Activated CD4-positive, alpha-beta T cell treated with anti-CD3 and anti-CD28 coated beads, Interleukin-2, amount 50 U/mL, for 16 hours (primary cell): ENCODE results near the gene MAP7D1.
"Not testable (repeated sequence)": the region's sequence is repeated elsewhere in the genome, so short reads cannot be mapped to it uniquely, and the experiment has no call there.

ENCODE experiments used
- DNase-seq: peaks from one replicate; pipeline ENCODE4 v3.0.0-alpha.2; 2020

MAP7D1 gene

GRCh38 chr1:36172017-36172747 lies 16.2 kb downstream of the MAP7D1 start:
- no peak for DNase-seq

- no peak for DNase-seq
Measured at GRCh38 chr1:36172983-36173382, 17.0 kb downstream of the MAP7D1 start.

DNA sequence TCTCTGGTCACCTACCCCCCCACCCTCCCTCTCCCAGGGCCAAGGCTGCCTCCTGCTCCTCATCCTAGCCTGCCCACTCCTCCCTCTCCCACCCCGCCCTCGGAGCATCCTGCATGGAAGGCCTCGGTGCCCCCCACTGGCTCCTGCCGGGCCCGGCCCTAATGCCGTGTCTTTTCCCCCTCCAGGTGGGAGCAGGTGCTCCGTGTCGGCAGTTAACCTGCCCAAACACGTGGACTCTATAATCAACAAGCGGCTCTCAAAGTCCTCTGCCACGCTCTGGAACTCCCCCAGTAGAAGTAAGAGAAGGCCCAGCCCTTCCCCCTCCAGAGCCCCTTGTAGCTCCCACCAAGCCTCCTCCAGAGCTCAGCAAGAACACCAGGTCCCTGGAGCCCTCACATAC lies 18.8 kb downstream of the MAP7D1 start:
- no peak for DNase-seq

DNA sequence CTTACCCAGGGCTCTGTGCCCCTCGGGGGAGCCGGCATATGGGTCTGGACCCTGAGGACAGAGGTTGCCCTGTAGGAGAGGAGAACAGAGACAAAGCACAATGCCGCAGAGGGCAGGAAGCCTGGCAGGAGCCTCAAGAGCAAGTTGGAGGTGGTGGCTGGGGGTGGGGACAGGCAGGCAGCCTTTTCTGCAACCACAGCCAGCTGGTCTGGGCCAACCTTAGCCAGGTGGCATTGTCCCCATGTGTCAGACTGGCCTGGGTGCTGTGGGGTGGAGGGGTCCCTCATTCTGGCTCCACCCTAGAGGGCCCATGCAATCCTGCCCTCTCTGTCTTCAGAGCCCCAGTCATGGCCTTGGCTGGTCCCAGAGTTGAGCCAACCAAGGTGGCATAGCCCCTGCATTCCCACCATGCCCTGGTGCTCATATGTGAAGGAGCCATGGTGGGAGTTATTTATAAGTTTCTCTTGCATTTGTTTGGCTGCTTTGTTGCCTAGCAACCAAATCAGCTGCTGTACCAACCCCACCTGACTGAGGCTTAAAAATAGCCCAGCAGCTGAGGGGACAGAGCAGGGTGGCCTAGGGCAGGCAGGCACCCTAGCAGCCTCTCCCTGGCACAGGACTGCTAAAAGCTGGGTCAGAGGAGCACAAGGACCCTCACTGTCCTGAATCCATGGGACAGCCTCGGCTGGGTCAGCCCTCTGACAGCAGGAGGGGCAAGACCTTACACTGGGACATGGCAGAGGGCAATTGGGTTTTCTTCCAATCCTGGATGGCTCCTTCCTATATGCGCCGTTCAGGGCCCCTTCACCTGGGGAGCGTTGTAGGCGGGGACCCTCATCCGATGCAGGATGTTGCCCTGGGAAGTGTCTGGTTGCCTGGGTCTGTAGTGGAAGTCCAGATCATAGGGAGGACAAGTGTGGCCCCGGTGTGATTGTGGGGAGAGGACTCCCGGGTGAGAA lies 19.5 kb downstream of the MAP7D1 start:
- no peak for DNase-seq

DNA sequence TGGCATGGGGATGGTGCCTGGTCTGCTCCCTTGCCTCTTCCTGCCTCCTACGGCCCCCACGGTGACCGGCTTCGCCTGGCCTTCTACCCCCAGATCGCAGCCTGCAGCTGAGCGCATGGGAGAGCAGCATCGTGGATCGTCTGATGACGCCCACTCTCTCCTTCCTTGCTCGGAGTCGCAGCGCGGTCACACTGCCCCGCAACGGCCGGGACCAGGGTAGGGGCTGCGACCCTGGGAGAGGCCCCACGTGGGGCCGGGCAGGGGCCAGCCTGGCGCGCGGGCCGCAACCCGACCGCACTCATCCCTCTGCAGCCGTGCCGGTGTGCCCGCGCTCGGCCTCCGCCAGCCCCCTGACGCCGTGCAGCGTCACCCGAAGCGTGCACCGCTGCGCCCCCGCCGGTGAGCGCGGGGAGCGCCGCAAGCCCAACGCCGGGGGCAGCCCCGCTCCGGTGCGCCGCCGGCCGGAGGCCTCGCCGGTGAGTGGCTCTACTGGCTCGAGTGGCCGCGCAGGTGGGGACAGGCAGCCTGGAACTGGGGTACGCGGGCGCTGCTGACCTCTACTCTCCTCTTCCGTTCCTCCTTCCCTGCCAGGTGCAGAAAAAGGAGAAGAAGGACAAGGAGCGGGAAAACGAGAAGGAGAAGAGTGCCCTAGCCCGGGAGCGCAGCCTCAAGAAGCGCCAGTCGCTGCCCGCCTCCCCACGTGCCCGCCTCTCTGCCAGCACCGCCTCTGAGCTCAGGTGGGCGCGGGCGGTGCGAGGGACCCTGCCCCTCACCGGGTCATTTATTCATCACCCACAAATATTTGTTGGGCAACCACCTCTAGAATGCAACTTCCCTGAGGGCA lies 20.4 kb downstream of the MAP7D1 start:
- no peak for DNase-seq

DNA sequence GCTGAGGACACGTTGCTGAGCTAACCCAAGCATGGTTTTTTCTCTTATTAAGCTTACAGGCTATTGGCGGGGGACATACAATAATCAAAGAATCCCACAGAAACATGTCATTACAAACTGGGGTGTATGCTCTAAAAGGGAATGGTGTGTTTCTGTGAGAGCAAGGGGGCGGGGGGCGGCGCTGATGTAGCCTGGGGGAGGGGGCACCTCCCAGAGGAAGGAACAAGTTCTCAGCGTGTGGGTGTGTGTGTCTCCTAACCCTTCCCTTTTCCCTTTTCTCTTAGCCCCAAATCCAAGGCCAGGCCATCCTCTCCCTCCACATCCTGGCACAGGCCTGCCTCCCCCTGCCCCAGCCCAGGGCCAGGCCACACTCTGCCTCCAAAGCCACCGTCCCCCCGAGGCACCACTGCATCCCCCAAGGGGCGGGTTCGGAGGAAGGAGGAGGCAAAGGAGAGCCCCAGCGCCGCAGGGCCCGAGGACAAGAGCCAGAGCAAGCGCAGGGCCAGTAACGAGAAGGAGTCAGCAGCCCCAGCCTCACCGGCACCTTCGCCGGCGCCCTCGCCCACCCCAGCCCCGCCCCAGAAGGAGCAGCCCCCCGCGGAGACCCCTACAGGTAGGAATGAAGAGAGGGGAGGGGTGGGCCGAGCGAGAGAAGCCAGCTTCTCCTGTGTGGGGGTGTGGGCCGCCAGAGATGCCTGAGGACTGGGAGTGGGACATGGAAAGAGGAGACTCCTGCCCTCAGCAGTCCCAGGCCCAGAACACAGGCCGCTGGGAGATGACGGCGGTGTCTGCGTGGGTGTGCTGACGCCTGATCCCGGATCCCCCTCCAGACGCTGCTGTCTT lies 21.9 kb downstream of the MAP7D1 start:
- no peak for DNase-seq

DNA sequence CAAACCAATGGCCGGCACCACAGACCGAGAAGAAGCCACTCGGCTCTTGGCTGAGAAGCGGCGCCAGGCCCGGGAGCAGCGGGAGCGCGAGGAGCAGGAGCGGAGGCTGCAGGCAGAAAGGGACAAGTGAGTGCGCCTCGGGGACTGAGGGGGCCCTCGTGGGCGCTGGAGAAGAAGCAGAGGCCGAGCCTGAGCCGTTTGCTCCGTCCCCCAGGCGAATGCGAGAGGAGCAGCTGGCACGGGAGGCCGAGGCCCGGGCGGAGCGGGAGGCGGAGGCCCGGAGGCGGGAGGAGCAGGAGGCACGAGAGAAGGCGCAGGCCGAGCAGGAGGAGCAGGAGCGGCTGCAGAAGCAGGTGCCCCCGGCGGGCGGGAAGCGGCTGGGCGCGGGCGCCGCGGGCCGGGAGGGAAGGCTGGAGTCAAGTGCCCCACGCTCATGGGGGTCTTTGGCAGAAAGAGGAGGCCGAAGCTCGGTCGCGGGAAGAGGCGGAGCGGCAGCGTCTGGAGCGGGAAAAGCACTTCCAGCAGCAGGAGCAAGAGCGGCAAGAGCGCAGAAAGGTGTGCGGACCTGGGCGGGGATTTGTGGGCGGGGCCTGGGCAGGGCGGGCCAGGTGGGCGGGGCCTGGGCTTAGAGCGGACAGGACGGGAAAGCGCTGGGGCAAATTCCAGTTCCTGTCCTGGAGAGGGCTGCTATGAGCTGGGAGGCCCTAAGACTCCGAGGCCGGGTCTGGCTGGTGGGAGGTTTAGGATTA lies 22.7 kb downstream of the MAP7D1 start:
- DNase-seq, result no peak

DNA sequence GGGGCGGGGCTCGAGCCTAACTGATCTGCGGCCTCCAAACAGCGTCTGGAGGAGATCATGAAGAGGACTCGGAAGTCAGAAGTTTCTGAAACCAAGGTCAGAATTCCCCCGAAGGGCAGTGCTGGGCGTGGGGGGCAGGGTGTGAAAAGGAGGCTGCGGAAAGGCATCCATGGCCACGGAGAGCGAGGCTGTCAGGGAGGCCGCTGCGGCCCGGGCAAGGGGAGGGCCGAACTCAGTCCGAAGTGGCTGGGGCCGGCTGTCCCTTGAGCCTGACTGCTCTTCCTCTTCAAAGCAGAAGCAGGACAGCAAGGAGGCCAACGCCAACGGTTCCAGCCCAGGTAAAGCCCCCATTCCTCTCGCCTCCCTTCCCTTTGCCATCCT lies 23.2 kb downstream of the MAP7D1 start:
- DNase-seq, result no peak

DNA sequence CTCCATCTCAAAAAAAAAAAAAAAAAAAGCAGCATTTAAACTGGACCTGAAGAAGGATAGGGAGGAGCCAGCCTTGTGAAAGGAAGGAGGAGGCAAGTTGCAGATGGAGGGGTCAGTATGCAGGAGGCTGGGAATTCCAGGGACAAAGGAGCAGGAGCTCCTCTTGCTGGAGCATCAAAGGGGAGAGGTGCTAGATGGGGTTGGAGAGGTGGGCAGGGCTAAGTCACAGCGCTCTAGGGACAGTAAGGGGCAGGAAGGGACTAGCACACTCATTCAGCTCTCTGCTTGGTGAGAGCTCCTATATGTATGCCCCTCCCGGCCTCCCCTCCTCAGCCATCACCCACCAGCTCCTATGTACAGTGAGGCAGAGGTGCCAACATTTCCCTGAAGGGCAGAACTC lies 26.8 kb downstream of the MAP7D1 start:
- DNase-seq, result no peak

DNA sequence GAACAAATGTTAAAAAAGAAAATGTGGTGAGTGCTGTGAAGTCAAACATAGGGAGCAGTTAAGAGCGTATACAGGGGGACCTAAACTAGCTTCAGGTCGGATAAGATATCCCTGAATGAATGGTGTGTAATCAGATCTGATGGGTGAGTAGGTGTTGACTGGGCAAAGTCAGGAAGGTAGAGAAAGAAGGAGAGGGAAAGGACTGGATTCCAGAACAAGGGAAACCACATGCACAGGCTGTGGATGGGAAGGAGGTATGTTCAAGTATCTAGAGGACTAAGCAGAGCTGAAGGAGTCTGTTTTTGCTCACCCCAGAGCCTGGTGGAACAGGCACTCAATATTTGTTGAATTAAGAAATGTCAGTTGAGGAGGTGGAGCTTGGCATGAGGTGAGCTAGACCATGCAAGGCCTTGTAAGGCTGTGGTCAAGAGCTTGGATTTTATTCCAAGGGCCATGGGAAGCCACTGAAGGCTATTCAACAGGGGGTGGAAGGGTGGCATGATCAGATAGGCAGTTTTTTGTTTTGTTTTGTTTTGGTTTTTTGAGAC lies 27.4 kb downstream of the MAP7D1 start:
- no peak for DNase-seq

- peak; percentile 82 for DNase-seq
Measured at GRCh38 chr1:36187800-36188593, 32.0 kb downstream of the MAP7D1 start.

GRCh38 chr1:36196805-36197204 lies 40.8 kb downstream of the MAP7D1 start:
- DNase-seq, result not testable (repeated sequence)

DNA sequence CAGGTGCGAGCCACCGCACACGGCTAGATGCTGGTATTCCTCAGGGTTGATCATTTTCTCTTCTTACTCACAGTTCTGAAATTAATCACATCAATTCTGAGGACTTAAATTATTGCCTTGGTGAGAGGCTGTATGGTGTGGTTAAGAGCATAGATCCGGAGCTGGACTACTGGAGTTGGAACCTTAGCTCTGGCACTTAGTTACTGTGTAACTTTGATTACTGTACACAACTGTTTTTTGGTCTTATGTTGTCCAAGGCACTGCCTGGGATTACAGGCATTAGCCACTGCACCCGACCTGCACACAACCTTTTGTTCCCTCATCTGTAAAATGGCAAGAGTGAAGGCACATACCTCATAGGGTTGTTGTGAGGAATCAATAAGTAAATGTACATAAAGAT lies 42.7 kb downstream of the MAP7D1 start:
- DNase-seq, result no peak

DNA sequence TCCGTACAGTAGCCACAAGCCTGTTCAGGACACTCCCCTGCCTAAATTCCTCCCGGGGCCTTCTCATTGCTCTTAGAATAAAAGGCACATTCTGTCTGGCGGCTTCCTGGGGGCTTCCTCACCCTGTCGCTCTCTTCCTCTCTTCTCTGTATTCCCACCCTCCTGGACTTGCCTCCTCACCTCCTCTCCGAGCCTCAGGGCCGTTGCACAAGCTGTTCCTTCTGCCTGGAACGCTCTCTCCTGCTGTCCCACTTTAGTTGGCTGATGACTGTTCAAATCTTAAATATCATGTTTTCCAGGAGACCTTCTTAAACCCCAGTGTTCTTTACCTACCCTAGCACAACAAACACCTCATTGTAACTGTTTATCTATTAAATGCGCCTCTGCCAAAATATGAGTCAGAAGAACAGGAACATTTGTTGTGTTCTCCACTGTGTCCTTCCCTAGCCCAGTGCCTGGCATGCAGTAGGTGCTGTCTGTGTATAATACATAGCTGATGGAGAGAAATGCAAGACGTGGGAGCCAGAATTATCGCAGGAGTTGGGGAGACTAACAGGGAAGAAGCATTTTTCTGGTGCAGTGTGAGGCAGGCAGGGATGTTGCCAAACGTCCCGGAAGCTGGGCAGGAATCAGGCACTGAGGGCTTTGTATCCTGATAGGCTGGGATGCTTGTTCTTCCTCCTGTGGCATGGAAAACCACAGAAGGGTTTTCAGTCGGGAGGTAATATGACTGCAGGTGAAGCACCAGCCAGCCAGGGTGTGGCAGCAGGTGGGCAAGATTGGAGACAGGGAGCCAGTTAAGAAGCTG lies 44.2 kb downstream of the MAP7D1 start:
- DNase-seq, result no peak

- no peak for DNase-seq
Measured at GRCh38 chr1:36203027-36203553, 47.1 kb downstream of the MAP7D1 start.

GRCh38 chr1:36203554-36204346 lies 47.8 kb downstream of the MAP7D1 start:
- DNase-seq, result no peak

- DNase-seq, result no peak
Measured at GRCh38 chr1:36204347-36204909, 48.5 kb downstream of the MAP7D1 start.

GRCh38 chr1:36206323-36206858 lies 50.4 kb downstream of the MAP7D1 start:
- no peak for DNase-seq
